ENCODE results near the gene ANTKMT.

Gene ANTKMT

GRCh38 chr16:766008-766819 lies 45.3 kb downstream of the ANTKMT start:
- DNase-seq, result no peak

DNA sequence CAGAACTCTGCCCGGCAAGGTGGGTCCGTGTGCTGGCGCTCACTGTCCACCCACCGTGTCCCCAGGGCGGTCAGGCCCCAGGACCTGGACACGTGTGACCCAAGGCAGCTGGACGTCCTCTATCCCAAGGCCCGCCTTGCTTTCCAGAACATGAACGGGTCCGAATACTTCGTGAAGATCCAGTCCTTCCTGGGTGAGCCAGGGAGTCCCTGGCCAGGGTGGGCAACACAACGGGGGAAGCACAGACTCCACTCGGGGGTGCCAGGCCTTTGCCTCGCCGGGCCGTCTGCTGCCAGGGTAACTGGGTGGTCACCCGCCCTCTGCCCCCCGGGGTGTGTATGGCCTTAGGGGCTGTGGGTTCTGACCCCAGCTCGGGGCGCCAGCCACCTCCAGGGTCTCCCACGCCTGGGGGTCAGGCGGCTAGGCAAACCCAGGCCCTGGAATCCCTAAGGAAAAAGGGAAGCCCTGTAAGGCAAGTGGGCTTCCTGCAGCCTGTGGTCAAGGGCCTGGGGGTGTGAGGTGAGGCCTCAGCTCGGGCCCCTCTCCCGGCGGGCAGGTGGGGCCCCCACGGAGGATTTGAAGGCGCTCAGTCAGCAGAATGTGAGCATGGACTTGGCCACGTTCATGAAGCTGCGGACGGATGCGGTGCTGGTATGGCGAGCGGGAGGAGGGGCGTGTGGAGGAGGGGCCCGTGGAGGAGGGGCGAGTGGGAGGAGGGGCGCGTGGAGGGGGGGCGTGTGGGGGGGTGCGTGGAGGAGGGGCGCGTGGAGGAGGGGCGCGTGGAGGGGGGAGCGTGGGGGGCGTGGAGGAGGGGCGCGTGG lies 46.1 kb downstream of the ANTKMT start:
- DNase-seq, result no peak

GRCh38 chr16:767743-768235 lies 46.8 kb downstream of the ANTKMT start:
- DNase-seq, result no peak

DNA sequence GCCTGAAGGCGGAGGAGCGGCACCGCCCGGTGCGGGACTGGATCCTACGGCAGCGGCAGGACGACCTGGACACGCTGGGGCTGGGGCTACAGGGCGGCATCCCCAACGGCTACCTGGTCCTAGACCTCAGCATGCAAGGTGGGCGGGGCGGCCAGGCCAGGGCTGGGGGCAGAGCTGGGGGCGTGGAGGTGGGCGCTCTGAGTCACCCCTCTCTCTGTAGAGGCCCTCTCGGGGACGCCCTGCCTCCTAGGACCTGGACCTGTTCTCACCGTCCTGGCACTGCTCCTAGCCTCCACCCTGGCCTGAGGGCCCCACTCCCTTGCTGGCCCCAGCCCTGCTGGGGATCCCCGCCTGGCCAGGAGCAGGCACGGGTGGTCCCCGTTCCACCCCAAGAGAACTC lies 47.5 kb downstream of the ANTKMT start:
- no peak for DNase-seq

GRCh38 chr16:769184-769784 lies 48.3 kb downstream of the ANTKMT start:
- DNase-seq, result no peak

GRCh38 chr16:769934-770333 lies 49.0 kb downstream of the ANTKMT start:
- DNase-seq, result no peak

DNA sequence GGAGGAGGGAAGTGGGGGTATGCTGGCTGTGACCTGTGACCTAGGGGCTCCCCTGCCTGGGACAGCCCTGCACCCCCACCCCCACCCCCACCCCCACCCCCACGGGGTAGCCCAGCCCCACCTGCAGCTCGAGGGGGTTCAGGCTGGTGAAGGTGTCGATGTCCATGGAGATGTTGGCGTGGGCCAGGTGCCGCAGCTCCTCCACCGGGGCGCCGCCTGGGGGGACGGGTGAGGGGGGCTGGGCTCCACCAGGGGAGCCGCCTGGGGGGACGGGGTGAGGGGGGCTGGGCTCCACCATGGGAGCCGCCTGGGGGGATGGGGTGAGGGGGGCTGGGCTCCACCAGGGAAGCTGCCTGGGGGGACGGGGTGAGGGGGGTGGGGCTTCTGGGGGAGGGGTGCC lies 49.5 kb downstream of the ANTKMT start:
- DNase-seq, result no peak

All from NCI-H526 treated with DMSO at 0.1 percent for 48 hours (cell line).